OCI-M2 (cell line): Measurements from ENCODE around the gene TCP1.
"Not testable (repeated sequence)": the region's sequence is repeated elsewhere in the genome, so short reads cannot be mapped to it uniquely, and the experiment has no call there.

Experiments
- DNase-seq: peaks from one replicate; lab custom pipeline; 2025; ENCODE audit not compliant: unreplicated experiment; lab: John Stamatoyannopoulos, UW

Gene TCP1

DNA sequence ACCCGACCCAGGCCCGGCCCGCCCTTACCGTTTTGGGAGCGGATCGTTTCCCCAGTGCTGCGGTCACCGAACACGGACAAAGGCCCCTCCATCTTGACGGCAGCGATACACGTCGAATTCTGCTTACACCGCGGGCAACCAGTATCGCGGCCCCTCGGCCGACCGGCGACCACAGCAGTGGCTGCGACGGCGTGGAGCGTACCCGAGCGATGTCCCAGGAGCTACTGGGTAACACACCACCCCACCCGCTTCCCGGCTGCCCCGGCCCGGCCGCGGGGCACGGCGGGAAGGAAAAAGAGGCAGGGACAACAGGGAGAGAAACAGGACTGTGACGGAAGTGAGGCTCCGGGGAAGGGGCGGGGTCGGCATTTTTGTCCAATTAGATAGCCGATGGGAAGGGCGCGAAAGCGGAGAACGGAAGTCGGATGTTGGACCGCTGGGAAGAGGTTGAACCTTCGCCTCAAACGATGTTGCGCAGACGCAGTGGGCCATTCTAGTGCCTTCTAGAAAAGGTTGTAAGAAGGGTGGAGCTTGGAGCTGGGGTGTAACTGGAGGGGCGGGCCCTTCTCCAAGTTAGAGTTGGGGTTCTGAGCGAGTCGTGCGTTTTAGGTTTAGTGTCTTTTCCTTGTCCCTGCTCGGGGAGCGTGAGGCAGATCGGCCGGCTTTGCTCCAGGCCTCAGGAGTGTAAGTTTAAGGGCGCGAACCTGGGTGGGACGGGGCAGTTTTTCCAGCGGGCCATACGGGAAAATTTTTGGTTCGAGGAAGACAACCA is at the start of gene TCP1:
TCP1 (minus strand) TSS at position 226 of the 772 bp plus-strand sequence; CDS start at position 92, 134 bp downstream.
- DNase-seq, result peak; percentile 98

DNA sequence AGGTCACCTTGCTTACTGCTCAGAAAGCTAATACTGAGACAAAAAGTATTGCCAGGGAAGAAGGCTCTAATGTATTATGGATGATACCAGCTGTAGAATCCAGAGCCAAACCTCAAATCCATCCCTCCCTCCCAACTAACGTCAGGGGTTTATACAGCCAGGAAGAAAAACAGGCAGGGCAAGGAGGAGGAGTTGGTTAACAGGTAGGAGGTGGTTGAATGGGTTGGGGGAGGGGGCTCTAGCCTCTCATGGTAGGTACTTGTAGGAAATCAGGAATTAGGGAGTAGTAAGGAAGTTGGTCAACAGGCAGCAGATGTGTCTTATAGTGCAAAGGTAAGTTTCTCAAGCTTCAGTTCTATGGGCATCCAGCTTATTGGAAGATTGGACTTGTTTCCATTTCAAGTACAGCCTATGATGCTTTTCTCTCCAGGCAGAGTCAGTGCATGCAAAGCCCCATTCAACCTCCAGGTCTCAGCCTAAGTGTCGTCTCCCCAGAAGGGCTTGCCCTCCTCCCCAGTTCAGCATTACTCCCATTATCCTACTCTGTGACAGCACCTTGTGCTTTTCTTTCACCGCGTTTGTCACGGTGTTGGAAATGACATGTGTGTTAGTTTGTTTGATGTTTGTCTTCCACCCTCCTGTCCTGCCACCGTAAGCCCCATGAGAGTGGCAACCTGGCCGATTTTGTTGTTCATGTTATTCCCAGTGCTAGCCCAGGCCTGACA is 48.8 kb upstream of the TCP1 start:
- no peak for DNase-seq

DNA sequence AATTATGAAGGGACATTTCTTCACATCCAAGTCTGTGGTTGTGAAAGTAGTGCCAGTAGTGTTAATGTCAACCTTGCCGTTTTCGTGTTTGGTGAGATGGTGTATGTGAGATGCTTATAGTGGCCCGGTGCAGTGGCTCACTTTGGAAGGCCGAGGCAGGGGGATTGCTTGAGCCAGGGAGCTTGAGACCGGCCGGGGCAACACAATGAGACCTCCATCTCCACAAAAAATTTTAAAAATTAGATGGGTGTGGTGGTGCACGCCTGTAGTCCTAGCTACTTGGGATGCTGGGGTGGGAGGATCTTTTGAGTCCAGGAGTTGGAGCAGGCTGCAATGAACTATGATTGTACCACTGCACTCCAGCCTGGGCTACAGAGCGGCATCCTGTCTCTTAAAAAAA is 48.1 kb upstream of the TCP1 start:
- no peak for DNase-seq

DNA sequence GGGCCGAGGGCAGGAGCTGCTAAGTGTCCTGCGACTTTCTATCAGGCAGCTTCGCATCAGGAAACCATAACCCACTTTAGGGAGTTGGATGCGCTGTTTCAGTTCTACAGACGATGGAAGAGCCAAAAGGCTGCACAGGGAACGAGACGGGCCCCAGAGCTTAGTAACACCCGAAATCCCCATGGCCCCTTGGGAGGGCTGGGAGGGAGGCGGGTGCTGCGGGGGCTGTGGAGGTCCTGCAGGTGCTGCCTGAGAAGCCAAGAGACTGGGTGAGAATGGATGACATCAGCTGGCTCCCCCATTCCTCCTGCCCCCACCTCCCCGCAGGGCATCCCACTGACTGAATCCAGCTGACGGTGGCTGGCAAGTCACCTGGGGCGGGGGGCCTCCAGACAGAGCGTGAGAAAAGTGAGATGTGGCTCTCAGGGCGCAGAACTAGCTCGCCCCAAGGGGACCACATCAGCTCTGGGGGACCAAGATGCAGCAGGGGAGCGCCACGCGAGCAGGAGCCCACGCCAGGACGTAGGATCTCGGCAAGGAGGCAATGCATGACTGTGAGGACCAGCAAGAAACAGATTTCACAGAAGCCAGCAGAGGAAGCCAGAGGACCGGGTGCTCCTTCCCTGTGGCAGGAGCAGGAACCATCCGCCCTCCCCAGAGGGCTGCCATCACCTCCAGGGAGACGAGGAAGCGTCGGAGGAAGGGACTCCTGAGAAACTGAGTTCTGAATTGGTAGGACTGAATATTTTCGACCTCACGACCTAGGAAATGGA is 47.5 kb upstream of the TCP1 start:
- no peak for DNase-seq

DNA sequence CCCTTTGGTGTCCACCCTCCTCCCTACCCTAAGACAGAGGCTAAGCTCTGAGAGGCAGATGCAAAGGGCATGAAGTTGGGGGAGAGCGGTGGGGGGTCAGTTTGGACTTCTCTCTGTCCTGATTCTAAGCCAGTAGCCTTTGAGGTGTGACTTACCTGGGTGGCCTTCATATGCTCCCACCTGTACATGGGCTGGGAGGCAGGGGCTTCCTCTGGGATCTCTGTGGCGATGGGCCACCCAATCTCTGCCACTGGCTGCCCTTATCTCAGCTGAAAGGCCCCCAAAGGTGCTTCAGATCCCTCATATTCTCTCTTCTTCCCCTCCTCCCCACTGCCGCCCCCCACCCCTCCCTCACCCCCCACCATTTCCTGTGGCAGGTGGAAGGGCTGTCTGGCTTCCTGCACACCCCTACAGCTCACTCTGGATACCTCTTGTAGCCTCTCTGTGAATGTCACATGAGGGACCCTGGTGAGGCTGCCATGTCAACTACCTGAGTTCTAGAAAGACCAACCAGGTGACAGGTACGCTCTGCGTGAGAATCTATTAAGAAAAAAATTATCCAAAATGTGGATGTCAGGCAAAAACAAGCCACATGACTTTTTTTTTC is 44.7 kb upstream of the TCP1 start:
- no peak for DNase-seq

DNA sequence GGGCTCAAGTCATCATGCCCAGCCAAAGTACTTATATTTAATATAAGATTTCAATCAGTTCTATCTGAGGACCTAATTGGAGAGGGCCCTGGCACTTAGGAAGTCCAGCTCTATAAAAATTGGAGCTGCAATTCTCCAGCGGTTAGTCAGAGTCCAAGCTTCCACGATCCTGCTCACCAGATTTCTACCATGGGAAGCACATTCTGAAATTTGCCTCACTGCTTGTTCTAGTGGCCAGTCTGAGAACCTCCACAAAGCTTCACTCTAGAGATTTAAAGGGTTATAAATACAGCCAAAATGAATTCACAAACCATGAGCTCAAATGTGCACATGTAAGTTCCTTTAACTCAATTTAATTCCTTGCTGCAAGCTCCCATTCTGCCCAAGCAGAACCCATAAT is 44.2 kb upstream of the TCP1 start:
- DNase-seq, result no peak

DNA sequence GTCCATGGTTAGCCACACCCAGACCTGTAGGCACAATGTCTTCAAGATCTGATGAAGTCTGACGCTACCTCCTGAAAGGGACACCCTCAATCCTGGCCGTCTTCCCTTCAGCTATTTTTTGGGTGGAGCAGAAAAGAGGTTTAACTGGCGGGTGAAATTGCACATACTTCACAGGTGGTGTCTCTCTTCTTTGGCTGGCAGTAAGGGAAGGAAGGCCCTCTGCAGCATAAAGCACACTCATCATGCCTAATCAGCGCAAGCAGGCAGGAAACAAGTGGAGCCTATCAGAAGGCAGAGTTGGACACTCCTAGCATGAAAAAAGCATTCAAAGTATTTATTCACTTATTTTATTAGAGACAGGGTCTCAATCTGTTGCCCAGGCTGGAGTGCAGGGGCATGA is 43.5 kb upstream of the TCP1 start:
- no peak for DNase-seq

DNA sequence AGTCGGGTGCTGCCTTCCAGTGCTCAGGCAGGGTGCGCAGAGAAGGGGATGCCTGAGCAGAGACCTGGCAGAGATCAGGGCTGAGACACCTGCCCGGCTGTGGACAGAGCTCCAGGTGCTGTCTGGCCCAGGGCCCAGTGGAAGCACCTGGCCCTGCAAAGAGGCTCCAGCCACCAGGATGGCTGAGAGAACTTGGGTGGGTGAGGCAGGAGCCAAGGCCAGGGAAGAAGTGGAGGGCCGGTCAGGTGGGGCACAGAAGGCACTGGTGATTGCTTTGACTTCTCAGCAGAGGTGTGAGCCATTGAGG is 41.9 kb upstream of the TCP1 start:
- DNase-seq, result no peak

DNA sequence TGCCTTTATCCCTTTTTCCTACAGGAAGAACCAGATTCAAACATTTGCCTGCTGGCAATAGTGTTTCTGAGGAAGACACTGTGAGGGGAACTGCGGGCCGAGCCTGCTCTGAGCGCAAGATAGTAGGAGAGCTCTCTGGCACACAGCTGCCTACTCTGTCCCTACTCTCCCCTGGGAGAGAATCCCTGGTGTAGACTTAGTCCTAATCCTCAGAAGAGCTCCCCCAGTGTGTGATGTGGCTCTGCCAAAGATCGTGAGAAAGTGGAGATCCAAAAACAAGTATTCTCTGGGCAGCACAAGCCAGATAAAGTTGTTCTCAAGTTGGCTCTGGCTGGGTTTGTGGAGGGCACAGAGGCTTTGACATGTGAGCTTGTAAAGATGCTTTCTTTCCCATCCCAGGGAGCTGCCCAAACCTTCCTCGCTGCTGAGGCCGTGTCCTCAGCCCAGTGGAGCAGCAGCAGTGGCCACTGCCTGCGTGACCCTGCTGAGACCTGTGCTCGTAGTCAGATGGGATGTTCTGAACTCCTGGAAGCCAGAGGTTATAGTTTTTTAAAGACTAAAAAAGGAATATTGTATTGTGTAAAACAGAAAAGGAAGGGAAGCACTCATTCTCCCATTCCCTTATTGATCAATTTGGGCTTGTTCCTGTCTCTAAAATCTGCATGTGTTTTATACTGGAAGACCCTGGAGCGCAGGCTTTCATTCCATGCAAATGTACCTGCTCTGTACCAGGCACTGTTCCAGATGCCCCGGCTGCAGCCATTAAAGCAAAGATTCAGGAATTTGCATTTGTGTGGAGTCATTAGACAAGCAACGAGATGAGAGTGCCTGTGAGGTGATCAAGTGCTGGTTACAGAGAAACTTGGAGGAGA is 41.3 kb upstream of the TCP1 start:
- DNase-seq, result no peak

DNA sequence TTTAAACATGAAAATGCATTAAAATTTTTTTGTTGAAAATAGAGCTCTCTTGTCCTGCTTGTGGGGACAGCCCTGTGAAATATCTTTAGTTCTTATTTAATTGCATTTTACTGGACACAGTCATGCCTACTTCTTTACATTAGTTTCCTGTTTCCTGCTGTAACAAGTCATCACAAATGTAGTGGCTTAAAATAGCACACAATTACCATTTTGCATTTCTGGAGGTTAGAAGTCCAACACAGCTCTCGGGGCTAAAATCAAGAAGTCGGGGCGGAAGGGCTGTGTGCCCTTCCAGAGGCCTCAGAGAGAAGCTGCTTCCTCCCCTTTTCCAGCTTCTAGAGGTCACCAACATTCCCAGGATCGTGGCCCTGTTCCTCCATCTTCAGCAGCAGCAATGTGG is 40.1 kb upstream of the TCP1 start:
- DNase-seq, result no peak

DNA sequence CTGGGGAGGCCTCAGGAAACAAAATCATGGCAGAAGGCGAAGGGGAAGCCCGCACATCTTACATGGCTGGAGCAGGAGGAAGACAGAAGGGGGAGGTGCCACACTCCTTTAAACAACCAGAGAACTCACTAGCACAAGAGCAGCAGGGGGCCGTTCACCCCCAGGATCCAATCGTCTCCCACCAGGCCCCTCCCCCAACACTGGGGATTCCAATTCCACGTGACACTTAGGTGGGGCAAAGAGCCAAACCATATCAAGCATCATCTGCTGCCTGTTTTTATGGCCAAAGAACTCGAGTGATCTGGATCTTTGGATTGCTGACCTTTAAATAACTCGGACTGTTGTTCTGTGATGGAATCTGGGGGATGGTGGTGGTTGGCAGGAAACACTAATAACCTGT is 38.7 kb upstream of the TCP1 start:
- no peak for DNase-seq

DNA sequence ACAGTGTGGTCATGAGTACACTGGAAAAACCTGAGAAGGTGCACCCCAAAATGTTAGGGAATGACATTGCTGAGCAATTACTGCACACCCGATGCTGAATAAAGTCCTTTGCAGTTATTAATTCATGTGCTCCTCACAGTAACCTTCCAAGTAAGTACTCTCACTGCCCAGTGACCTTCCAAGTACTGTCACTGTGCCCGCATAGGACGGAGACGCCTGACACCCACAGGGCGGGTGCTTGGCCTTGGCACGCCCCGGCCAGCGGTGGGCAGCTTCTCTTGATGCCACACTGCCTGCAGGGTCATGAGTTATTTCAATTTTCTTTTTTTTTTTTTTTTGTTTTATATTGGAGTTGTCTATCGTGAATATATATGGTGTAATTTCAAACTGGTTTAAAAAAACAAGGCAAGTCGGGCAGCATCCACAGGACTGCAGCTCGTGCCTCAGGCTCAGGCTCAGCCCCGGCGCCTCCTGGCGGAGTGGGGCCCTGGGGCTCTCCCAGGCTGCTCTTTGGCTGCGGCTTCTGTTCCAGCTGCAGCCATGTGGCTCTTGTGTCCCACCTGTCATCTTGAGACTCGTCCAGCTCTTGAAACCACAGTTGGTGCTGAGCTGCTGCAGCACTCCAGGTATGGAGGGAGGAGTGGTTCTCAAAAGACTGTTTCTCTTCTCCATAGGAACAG is 37.7 kb upstream of the TCP1 start:
- DNase-seq, result no peak

DNA sequence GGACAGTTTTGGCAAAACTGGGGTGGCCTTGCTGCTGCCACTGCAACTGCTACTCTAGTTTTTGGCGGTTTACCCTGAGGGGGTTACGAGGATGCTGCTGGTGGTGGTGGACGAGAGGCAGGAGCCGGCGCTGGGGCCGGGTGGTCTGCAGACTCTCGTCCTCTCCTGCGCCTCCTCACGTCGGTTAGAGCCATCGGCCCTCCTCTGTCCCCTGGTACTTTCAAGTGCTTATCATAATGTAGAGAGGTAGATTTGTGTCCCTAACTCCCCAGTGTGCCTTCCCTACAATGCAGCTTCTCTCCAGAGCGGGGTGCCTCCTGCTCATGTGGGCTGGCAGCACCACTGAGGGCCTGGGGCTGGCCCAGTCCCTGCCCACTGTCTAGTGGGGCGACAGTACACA is 36.6 kb upstream of the TCP1 start:
- DNase-seq, result no peak

DNA sequence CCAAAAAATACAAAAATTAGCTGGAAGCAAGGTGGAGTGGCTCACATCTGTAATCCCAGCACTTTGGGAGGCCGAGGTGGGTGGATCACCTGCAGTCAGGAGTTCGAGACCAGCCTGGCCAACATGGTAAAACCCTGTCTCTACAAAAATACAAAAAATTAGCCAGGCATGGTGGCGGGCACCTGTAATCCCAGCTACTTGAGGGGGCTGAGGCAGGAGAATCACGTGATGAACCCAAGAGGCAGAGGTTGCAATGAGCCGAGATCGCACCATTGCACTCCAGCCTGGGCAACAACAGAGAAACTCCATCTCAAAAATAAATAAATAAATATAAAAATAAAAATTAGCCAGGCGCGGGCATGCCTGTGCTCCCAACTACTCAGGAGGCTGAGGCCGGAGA is 35.3 kb upstream of the TCP1 start:
- DNase-seq, result not testable (repeated sequence)

DNA sequence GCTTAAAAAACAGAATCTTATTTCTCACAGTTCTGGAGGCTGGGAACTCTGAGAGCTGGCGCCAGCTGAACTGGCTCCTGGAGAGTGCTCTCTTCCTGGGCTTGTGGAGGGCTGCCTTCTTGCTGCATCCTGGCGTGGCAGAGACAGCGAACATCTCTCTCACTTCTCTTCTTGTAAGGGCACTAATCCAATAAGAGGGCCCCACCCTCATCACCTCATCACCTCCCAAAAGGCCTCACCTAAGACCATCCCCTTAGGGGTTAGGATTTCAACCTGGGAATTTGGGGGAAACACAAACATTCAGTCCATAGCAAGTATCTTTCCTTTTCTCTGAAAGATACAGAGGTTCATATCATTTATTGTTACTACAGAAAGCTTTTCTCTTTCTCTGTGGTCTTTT is 34.6 kb upstream of the TCP1 start:
- DNase-seq, result no peak

DNA sequence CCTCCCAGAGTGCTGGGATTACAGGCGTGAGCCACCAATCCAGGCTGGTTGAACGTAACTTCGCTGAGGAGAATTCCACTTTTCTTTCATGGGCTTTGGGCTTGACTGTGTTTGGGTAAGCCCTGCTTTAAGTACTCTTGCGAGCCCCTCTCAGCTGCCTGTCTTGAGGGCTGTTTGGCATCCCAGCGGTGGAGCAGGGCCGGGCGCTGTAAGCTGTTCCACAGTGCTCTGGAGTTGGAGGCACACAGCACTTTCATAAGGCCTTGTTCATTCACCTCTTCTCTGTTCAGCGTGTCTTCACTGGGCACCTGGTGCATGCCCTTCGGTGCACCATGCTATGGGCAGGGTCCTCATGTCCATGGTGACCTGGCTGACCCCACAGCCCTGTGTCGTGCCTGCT is 32.3 kb upstream of the TCP1 start:
- no peak for DNase-seq

DNA sequence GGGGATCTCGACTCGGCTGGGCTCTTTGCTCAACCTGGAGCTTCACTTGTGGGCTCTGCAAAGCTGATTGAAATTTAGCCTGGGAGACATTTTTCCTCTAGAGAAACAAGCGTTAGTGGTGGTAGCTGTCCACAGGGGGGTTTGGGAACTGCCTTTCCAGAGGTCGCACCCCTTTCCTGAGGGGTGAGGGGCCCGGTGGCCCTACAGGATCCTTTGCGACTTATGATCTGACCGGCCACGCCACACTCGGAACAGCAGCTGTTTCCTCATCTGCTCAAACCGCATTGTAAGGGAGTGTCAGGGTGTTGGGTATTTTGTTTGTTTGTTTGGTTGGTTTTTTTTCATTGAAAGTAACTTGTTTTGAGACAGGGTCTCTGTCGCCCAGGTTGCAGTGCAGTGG is 31.7 kb upstream of the TCP1 start:
- no peak for DNase-seq

DNA sequence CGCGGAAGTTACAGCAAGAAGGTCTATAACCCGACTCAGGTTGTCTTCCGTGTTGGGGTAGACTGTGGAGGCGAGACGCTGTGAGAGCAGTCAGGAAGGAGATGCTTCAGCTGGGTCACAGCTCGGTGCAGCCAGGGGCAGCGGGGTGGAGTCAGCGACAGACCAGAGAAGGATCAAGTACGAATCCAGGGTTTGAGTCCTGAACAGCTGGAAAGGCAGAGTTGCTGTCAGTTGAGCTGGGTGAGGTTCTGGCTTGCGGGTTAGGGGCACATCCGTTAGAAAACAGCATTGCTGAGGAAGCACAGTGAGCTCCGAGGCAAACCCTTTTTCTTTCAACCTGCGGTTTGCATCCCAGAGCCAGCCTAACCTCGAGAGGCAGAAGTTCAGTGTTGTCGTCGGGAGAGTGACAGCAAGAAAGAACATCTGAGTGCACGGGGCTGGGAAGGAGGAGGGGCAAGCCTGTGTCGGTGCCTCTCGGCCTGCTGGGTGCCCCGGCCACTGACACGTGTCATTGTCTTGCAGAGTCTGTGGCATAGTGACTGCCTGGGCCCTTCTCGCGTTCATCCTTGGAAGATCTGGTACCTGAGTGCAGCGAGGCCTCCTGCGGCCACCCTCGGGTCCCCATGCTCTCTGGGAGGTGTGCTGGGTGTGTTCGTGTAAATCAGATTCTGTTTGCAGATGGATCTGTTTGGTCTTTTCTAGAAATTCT is 30.7 kb upstream of the TCP1 start:
- no peak for DNase-seq

DNA sequence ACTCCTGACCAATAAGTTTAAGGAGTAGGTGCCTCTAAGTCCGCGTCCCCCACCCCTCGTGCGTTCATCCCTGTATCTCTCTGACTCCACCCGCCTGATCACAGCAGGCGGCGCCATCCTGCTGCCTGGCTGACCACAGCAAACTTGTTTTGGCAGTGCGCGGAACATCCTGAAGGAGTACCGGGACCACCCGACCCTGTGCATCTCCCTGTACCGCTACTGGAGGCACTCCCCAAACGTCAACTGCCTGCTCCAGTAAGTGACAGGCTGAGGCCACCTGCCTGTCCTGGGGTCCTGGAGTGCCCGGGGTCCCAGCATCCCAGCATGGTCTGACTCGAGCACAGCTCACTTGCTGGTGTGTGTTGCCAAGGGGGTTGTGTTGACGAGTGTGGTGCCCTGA is 29.7 kb upstream of the TCP1 start:
- no peak for DNase-seq
